HUES64 (cell line): ENCODE results near the gene MED13L.

Source experiments
- H3K27ac ChIP-seq: 2 replicates; pipeline ENCODE4 v1.7.0; 2013; ENCODE audit warnings: low read depth, low read length, inconsistent platforms
- H3K27me3 ChIP-seq: 2 replicates; pipeline ENCODE4 v1.6.1; 2013; ENCODE audit warnings: mild to moderate bottlenecking, low read length; ENCODE audit not compliant: insufficient read depth
- H3K36me3 ChIP-seq: 2 replicates; pipeline ENCODE4 v1.6.1; 2013; ENCODE audit warnings: mild to moderate bottlenecking, low read length; ENCODE audit not compliant: insufficient read depth
- H3K4me1 ChIP-seq: 2 replicates; pipeline ENCODE4 v1.6.1; 2013; ENCODE audit warnings: mild to moderate bottlenecking, low read length, moderate library complexity; ENCODE audit not compliant: insufficient read depth
- H3K4me3 ChIP-seq: 2 replicates; pipeline ENCODE4 v1.5.1; 2013; ENCODE audit warnings: mild to moderate bottlenecking, low read length, moderate library complexity
- H3K9ac ChIP-seq: 2 replicates; pipeline ENCODE4 v1.6.1; 2013; ENCODE audit warnings: mild to moderate bottlenecking, low read depth, low read length
- H3K9me3 ChIP-seq: 2 replicates; pipeline ENCODE4 v1.6.1; 2013; ENCODE audit warnings: low read depth, low read length; ENCODE audit not compliant: insufficient read depth
- WGBS: fragments of 150-250, 120-280 bp; methylation state at CpG from one replicate; pipeline ENCODE4 v1.1.7; 2013; ENCODE audit warnings: missing lambda C conversion rate; 5-methylcytosine and 5-hydroxymethylcytosine counted together

The MED13L gene

DNA sequence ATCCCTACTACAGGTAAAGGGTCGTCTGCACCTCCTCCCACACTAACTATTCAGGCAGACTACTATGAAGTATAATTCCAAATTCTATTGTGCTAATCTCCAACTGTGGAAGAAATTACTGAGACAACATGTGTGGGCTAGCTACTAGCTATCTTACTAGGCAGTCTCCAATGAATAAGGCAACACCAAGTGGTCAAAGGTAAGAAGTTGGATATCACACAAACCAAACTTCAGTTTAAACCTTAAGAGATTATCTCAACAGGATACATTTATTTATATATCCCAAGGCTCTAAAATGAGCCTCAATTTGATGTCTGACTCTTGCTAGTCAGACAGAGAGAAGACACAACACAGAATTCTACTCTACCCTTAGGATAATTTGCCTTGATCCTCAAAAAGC, 14.1 kb downstream of the MED13L start:
- H3K4me1 ChIP-seq: peaks cover 66% of the 10 kb centered on the region
- no peak overlapping the region for H3K4me3 ChIP-seq
- no peak overlapping the region for H3K9ac ChIP-seq
- H3K36me3 ChIP-seq: no peaks in the 10 kb centered on the region
- H3K27ac ChIP-seq: peak overlapping the region; percentile 9; the same call in 1 of the 2 replicates
- 69% methylated on average over 1 of the region's 1 CpG for WGBS
- no peaks in the 10 kb centered on the region for H3K27me3 ChIP-seq
- H3K9me3 ChIP-seq: no peaks in the 10 kb centered on the region

DNA sequence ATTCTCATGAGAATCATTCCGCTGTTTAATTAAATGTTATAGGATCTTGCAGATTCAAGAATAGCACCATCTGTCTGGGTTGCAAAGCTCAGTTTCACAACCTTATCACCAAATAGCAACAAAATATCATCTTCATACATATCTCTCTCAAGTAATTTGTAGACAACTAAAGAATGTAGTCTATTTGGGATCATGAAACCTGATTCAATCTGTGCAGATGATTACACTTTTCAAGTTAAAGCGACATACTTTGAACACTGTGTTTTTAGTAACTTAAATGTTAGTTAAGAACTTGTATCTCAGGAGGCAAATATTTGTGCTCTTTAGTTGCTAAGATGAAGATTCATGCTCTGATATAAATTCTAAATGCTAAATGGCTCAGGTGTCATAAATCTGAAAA, 14.8 kb downstream of the MED13L start:
- Histone ChIP-seq H3K4me1 (peaks cover 67% of the 10 kb centered on the region), H3K27me3 (no peaks in the 10 kb centered on the region), H3K9ac (no peak overlapping the region), H3K9me3 (no peaks in the 10 kb centered on the region), H3K36me3 (no peaks in the 10 kb centered on the region), H3K4me3 (no peak overlapping the region), H3K27ac (no peak overlapping the region)
- WGBS: 98% methylated on average over 1 of the region's 2 CpGs

DNA sequence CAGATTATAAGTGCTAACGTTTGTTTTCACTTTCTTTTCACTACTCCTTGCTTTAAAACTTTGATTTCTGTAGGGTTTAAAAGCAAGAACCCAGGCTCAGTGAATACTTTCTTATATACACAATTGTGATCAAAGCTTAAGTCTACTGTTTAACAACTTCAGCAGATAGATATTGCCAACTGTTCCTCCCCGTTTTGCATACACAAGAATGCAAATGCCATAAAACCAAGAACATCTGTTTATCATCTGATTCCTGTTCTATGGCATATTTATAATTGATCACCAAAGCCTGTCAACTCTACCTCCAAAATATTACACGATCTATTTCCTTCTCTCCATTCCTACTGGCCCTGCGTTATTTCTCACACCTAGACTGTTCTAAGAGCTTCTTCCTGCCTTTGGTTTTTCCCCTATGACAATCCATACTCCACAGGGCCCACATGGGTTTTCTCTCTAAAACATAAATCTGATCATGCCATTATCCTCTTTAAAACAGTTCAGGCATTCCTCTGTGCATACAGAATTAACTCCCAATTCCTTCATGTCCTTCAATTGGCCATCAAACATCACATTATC, 15.9 kb downstream of the MED13L start:
- Histone ChIP-seq H3K4me1 (peaks cover 61% of the 10 kb centered on the region), H3K36me3 (no peaks in the 10 kb centered on the region)
- 87% methylated on average over 4 of the region's 4 CpGs for WGBS

DNA sequence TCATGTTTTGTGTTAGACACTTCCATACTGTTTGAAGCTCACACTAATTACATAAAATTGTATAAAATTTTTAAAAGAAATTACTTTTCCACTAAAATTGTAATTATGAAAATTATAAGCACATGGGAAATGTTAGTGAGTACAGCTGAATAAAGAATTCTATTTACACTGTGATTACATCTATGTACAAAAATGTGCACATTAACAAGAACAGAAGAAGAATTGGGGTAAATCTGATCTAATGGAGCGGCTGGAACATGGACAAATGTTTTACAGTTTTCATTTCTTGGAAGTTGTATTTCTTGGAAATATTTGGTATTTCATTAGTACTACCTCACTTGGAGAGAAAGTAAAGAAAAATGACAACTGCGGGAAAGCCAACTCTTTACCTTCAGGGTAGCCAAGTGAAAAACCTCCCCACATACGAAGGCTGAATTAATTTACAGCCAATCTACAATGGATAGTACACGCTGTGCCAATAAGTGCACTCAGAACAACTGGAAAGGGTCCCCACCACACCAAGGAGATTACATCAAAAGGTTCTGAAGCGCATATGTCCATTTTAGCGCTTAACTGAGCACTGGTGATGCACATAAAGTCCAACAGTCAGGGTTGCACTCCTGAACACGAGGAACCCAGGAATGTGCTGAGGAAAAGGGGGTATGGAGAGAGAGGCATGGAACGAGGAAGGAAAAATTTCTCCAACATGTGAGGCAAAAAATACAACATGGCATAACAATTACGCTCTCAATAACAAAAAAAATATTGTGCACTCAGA, 17.5 kb downstream of the MED13L start:
- Histone ChIP-seq H3K27me3 (no peaks in the 10 kb centered on the region), H3K9me3 (no peaks in the 10 kb centered on the region), H3K36me3 (no peaks in the 10 kb centered on the region), H3K27ac (no peak overlapping the region), H3K4me1 (peaks cover 50% of the 10 kb centered on the region), H3K9ac (no peak overlapping the region), H3K4me3 (no peak overlapping the region)
- 95% methylated on average over 9 of the region's 9 CpGs for WGBS

More for the DNA sequence above, 15.9 kb downstream of the MED13L start:
- no peak overlapping the region for H3K27ac ChIP-seq
- H3K9ac ChIP-seq: no peak overlapping the region
- H3K9me3 ChIP-seq: no peaks in the 10 kb centered on the region
- no peaks in the 10 kb centered on the region for H3K27me3 ChIP-seq
- H3K4me3 ChIP-seq: no peak overlapping the region

DNA sequence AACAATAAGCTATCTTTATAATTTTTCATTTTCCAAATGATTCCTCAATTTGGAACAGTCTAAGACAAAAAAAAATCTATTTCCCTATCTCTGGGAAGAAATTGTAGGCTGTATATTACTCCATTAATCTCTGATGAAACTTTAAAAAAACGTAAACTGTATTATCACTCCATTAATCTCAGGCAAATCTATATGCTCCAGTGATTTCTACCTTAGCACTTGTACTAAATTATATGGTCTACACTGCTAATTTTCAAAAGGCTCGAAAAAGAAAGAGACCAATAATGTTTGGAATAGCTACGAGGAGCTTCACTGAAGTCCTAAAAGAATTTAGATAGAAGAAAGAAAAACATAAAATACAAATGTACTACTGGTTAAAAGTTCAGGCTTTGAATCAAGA, 19.7 kb downstream of the MED13L start:
- no peaks in the 10 kb centered on the region for H3K36me3 ChIP-seq
- H3K27ac ChIP-seq: peak overlapping the region; percentile 33; the same call in 1 of the 2 replicates
- H3K27me3 ChIP-seq: no peaks in the 10 kb centered on the region
- peaks cover 29% of the 10 kb centered on the region for H3K4me1 ChIP-seq
- no peak overlapping the region for H3K9ac ChIP-seq
- H3K4me3 ChIP-seq: no peak overlapping the region
- WGBS: 92% methylated on average over 1 of the region's 3 CpGs
- no peaks in the 10 kb centered on the region for H3K9me3 ChIP-seq

DNA sequence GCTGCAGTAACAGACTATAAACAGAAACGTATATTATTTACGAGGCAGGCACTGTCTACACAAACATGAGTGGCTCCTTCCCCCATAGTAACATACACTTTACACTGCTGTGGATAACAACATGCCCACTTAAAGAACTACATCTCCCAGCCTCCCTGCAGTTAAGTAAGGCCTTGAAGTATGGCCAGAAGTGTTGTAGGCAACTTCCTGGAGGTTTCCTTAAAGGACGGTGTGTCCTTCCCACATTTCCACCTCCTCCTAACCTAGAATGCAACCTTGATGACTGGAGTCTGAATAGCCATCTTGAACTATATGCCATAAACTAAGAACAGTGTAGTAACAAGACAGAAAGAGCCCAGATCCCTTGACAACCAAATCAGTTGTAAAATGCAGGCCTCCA, 20.3 kb downstream of the MED13L start:
- Histone ChIP-seq H3K9ac (no peak overlapping the region), H3K36me3 (no peaks in the 10 kb centered on the region), H3K4me3 (no peak overlapping the region), H3K27me3 (no peaks in the 10 kb centered on the region), H3K27ac (no peak overlapping the region; the same call in 1 of the 2 replicates), H3K9me3 (0 out of 2 replicates have a peak, but pooled peaks cover 2% of the 10 kb centered on the region), H3K4me1 (peaks cover 27% of the 10 kb centered on the region)
- WGBS: 76% methylated on average over 3 of the region's 3 CpGs

DNA sequence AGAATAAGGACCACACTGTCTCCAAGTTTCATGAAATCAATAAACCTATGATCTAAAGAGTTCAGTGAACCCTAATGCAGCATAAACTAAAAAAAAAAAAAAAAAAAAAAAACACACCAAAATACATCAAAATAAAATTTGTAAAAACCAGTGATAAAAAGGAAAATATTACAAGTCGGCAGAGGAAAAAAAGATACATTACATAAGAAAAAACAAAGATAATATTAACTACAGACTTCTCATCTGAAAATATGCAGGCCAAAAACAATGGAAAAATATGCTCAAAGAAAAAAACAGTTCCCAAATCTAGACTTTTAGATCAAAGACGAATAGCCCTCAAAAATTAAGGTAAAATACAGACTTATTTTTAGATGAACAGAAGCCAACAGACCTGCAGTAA, 27.6 kb downstream of the MED13L start:
- 100% methylated on average over 2 of the region's 2 CpGs for WGBS
- H3K4me1 ChIP-seq: peaks cover 41% of the 10 kb centered on the region

DNA sequence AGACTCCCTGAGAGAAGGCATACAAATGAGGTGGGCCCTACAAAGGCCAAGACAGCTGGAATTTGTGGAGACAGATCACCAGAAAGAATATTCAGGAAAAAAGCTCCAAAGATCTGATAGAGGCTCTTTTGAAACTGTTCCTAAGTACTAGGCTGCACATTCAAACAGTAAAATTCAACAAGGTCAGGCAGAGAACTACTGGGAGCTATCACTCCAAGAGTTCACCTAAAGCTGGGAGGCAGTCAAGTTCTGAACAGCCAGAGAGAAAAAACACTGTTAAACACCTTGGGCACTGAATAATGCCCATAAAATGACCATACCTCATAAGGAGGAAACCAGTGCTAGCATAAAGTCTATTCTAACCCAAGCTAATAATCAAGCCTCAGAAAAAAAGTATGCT, 28.6 kb downstream of the MED13L start:
- H3K36me3 ChIP-seq: no peaks in the 10 kb centered on the region
- 0 out of 2 replicates have a peak, but pooled peaks cover 7% of the 10 kb centered on the region for H3K9me3 ChIP-seq
- H3K27ac ChIP-seq: no peak overlapping the region
- no peaks in the 10 kb centered on the region for H3K27me3 ChIP-seq
- H3K4me3 ChIP-seq: no peak overlapping the region
- H3K4me1 ChIP-seq: peaks cover 51% of the 10 kb centered on the region
- no peak overlapping the region for H3K9ac ChIP-seq

More for the DNA sequence above, 27.6 kb downstream of the MED13L start:
- Histone ChIP-seq H3K27ac (no peak overlapping the region), H3K9me3 (0 out of 2 replicates have a peak, but pooled peaks cover 7% of the 10 kb centered on the region), H3K9ac (no peak overlapping the region), H3K27me3 (no peaks in the 10 kb centered on the region), H3K36me3 (no peaks in the 10 kb centered on the region), H3K4me3 (no peak overlapping the region)

DNA sequence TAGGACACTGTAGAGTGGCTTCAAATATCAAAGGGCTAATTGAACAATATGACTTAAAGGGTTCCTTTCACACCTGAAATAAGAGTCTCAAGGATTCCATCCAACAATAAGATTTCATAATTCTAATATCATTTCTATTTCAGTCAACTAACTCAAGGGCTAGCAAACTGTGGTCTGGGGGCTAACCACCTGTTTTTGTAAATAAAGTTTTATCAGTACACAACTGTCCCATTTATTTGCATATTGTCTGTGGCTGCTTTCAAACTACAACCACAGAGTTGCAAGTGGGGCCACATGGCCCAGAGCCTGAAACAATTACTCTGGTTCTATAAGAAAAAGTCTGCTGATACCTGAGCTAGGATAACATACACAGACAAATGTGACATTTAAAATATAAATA, 29.1 kb downstream of the MED13L start:
- Histone ChIP-seq H3K36me3 (no peaks in the 10 kb centered on the region), H3K27ac (no peak overlapping the region), H3K27me3 (no peaks in the 10 kb centered on the region), H3K4me3 (no peak overlapping the region), H3K9me3 (0 out of 2 replicates have a peak, but pooled peaks cover 7% of the 10 kb centered on the region), H3K4me1 (peaks cover 55% of the 10 kb centered on the region), H3K9ac (no peak overlapping the region)

DNA sequence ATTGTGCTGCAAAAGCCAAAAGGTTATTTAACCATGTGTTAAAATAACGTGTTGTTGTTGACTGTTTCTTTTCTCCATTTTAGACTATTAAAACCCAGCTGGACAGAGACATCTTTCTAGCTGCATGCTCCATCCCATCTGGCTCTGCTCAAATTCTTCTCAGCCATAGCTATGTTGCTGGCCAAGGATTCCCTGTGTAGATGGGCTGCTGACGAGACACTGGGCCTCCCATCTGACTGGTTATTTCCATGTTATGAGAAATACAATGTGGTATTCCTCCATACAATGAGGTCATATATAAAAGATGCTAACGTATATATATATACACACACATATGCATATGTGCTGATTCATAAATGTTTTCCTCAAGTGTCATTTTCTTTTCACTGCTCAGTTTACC, 30.1 kb downstream of the MED13L start:
- WGBS: 100% methylated on average over 2 of the region's 3 CpGs
- H3K27ac ChIP-seq: no peak overlapping the region
- H3K4me1 ChIP-seq: peaks cover 55% of the 10 kb centered on the region
- no peak overlapping the region for H3K9ac ChIP-seq
- H3K9me3 ChIP-seq: 0 out of 2 replicates have a peak, but pooled peaks cover 7% of the 10 kb centered on the region
- no peaks in the 10 kb centered on the region for H3K36me3 ChIP-seq
- H3K27me3 ChIP-seq: no peaks in the 10 kb centered on the region
- no peak overlapping the region for H3K4me3 ChIP-seq

DNA sequence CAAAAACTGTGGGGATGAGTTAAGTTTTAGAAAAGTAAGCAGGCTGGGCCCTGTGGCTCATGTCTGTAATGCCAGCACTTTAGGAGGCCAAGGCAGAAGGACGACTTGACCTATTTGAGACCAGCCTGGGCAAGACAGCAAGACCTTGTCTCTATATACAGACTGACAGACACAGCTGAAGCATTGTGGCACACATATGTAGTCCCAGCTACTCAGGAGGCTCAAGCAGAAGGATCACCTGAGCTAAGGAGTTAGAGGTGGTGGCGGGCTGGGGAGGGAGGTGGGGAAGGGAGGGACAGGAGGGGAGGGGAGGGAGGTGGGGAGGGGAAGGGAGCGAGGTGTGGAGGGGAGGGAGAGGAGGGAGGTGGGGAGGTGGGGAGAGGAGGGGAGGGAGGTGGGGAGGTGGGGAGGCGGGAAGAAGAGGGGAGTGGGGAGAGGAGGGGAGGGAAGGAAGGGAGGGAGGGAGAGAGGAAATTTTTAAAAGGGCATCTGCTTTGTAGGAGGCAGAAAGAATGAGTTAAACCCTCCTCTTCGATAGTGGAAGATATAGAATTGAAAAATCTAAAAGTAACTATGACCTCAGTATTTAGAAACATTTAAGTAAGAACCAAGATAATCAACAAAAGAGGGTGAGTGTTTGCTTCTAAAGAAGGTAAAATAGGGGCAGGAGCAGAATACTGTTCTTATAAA, 30.9 kb downstream of the MED13L start:
- Histone ChIP-seq H3K9me3 (no peaks in the 10 kb centered on the region), H3K36me3 (no peaks in the 10 kb centered on the region), H3K4me3 (no peak overlapping the region), H3K9ac (no peak overlapping the region), H3K27ac (no peak overlapping the region), H3K27me3 (no peaks in the 10 kb centered on the region), H3K4me1 (peaks cover 55% of the 10 kb centered on the region)
- WGBS: 77% methylated on average over 4 of the region's 5 CpGs
